ENCODE results near the gene UNK. TPM values are rescaled to one million over a fixed set of nuclear protein-coding genes. Genes with fewer than 3 reads are reported as not detected.

The UNK gene
- 34.5 and 40.0 TPM in 2 replicates for polyA plus RNA-seq (2011; rRNA removed)
- 23.9 and 28.2 TPM in 2 replicates for polyA plus RNA-seq (2012; cell fraction: cytosol; rRNA removed)
- 42.4 and 50.7 TPM in 2 replicates for polyA plus RNA-seq (2012; cell fraction: nucleus; rRNA removed)
- polyA plus RNA-seq (2017; fragmentation: RNase III; extraction: RNeasy Plus Mini Kit Qiagen cat#74134 plus additional on column Dnase treatment): 27.0 to 31.5 TPM (median 29.1 TPM) in 3 replicates
- polyA minus RNA-seq (2011; rRNA and poly(A)+ RNA removed): 27.2 and 33.9 TPM in 2 replicates

DNA sequence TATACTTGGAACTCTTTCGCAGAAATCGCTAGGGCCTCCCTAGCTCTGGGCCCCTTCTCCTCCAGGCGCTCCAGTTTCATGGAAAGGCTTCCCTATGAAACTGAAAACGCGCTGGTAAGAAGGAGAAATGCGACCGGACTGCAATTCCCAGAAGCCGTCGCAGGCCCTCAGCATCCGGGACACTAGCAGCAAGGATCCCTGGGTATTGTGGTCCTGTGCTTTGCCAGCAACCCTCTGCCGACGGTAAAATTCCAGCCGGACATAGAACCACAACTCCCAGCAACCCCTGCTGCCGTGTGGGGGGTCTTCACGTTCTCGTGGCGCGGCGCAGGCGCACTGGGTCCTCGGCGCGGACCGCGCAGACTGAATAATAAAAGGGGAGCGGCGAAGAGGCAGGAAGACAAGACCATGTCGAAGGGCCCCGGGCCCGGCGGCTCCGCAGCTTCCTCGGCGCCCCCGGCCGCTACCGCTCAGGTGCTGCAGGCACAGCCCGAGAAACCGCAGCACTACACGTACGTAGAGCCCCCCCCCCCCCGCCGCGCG is at the start of gene UNK:
Gene UNK, plus strand, starts transcription at position 334 of the 543 bp plus-strand sequence. Its CDS starts 75 bp downstream, at position 409.
- POLR2A ChIA-PET: interaction anchor here (1.0 to 3.7 kb wide), 6 partner anchors 9 to 111 kb away, joined by 3 to 17 read pairs (median 4); partner anchors contain the start of gene WBP2
- peak within 1 kb of the TSS; percentile 60 for H3K4me3 ChIP-seq
- peak; percentile 58; the same call in 1 of the 2 replicates for TF ChIP-seq TFCP2L1 (CRISPR knock-in tag; IDR thresholded peaks at IDR 0.05)
- TF ChIP-seq, protein P1, sequence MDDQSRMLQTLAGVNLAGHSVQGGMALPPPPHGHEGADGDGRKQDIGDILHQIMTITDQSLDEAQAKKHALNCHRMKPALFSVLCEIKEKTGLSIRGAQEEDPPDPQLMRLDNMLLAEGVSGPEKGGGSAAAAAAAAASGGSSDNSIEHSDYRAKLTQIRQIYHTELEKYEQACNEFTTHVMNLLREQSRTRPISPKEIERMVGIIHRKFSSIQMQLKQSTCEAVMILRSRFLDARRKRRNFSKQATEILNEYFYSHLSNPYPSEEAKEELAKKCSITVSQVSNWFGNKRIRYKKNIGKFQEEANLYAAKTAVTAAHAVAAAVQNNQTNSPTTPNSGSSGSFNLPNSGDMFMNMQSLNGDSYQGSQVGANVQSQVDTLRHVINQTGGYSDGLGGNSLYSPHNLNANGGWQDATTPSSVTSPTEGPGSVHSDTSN (IDR thresholded peaks at IDR 0.05): 0 out of 2 replicates have a peak, but pooled peaks have one; percentile 14
- TF ChIP-seq HOXB13 (CRISPR knock-in tag; IDR thresholded peaks at IDR 0.05; ENCODE audit: low read depth): no peak
- no peak for TF ChIP-seq HOXA7 (CRISPR knock-in tag; IDR thresholded peaks at IDR 0.05)
- no peak for TF ChIP-seq GATA3 (IDR thresholded peaks at IDR 0.05; ENCODE audit: borderline replicate concordance)
- peak; percentile 16; the same call in 1 of the 2 replicates for TF ChIP-seq HOXB5 (CRISPR knock-in tag; IDR thresholded peaks at IDR 0.05)
- TF ChIP-seq HEYL (CRISPR knock-in tag; IDR thresholded peaks at IDR 0.05): no peak
- 0 out of 2 replicates have a peak, but pooled peaks have one; percentile 30 for TF ChIP-seq FOXS1 (CRISPR knock-in tag; IDR thresholded peaks at IDR 0.05)
- peak in 1 of 2 experiments; percentile 54; a peak in 3 of 5 replicates for TF ChIP-seq JUN (IDR thresholded peaks at IDR 0.05)
- peak; percentile 44; the same call in 1 of the 2 replicates for TF ChIP-seq BHLHE40 (IDR thresholded peaks at IDR 0.05; ENCODE audit: low read depth, low read length)
- TF ChIP-seq CHD2 (IDR thresholded peaks at IDR 0.05; ENCODE audit: low read length, partially characterized antibody): peak; percentile 43
- no peaks in the 10 kb centered on the region for H3K9me3 ChIP-seq
- WGBS (ENCODE audit: missing lambda C conversion rate): under 1% methylated on average over 40 of the region's 45 CpGs
- FAIRE-seq (no peak), ATAC-seq (peak; percentile 86 to 89), DNase-seq (ENCODE audit: low read depth in 1 of 2, low spot score in 1 of 2) (peak; percentile 100)
- H3K4me2 ChIP-seq: peak within 1 kb of the TSS; percentile 82
- peak within 1 kb of the TSS; percentile 96 to 97 for H3K27ac ChIP-seq
- CTCF ChIA-PET: interaction anchor here (0.6 to 5.8 kb wide), 20 partner anchors 8 to 175 kb away, joined by 3 to 72 read pairs (median 8); partner anchors contain the start of genes GALK1, TRIM47, TRIM65 and UNC13D
- H3K4me1 ChIP-seq: peaks cover 39% of the 10 kb centered on the region

DNA sequence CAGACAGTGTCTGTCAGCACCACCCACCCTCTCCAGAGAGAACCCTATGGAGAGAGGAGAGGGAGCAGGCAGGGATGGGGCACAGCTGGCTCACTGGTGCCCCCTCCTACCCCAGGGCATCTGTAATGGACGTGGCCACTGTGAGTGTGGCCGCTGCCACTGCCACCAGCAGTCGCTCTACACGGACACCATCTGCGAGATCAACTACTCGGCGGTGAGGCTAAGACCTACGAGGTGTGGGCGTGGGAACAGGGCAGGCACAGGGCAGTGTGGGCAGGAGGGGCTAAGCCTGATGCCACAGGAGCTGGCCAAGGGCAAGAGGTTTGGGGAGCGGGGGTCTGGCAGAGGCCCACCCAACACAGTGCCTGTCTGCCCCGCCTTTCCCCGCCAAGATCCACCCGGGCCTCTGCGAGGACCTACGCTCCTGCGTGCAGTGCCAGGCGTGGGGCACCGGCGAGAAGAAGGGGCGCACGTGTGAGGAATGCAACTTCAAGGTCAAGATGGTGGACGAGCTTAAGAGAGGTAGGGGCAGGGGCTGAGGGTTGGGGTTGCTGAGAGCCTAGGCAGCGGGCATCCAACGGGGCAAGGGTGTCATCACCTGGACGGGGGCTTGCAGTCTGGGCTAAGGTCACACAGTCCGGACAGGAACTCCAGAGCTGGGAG is 48.3 kb upstream of the UNK start:
- 90% methylated on average over 26 of the region's 26 CpGs for WGBS (ENCODE audit: missing lambda C conversion rate)
- no peak for TF ChIP-seq NPAS2 (CRISPR knock-in tag; IDR thresholded peaks at IDR 0.05; ENCODE audit: borderline replicate concordance)
- TF ChIP-seq, protein P1 (IDR thresholded peaks at IDR 0.05): no peak
- TF ChIP-seq, protein P2, sequence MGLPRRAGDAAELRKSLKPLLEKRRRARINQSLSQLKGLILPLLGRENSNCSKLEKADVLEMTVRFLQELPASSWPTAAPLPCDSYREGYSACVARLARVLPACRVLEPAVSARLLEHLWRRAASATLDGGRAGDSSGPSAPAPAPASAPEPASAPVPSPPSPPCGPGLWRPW (IDR thresholded peaks at IDR 0.05): no peak
- TF ChIP-seq FOXS1 (CRISPR knock-in tag; IDR thresholded peaks at IDR 0.05): no peak
- no peak for TF ChIP-seq SREBF2 (IDR thresholded peaks at IDR 0.05)
- TF ChIP-seq RARB (CRISPR knock-in tag; IDR thresholded peaks at IDR 0.05): no peak
- TF ChIP-seq RCOR1 (IDR thresholded peaks at IDR 0.05; ENCODE audit: low read depth, low read length): no peak
- TF ChIP-seq ATOH8 (CRISPR knock-in tag; IDR thresholded peaks at IDR 0.05; ENCODE audit: low read depth): no peak
- TF ChIP-seq, protein P3, sequence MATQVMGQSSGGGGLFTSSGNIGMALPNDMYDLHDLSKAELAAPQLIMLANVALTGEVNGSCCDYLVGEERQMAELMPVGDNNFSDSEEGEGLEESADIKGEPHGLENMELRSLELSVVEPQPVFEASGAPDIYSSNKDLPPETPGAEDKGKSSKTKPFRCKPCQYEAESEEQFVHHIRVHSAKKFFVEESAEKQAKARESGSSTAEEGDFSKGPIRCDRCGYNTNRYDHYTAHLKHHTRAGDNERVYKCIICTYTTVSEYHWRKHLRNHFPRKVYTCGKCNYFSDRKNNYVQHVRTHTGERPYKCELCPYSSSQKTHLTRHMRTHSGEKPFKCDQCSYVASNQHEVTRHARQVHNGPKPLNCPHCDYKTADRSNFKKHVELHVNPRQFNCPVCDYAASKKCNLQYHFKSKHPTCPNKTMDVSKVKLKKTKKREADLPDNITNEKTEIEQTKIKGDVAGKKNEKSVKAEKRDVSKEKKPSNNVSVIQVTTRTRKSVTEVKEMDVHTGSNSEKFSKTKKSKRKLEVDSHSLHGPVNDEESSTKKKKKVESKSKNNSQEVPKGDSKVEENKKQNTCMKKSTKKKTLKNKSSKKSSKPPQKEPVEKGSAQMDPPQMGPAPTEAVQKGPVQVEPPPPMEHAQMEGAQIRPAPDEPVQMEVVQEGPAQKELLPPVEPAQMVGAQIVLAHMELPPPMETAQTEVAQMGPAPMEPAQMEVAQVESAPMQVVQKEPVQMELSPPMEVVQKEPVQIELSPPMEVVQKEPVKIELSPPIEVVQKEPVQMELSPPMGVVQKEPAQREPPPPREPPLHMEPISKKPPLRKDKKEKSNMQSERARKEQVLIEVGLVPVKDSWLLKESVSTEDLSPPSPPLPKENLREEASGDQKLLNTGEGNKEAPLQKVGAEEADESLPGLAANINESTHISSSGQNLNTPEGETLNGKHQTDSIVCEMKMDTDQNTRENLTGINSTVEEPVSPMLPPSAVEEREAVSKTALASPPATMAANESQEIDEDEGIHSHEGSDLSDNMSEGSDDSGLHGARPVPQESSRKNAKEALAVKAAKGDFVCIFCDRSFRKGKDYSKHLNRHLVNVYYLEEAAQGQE (IDR thresholded peaks at IDR 0.05): no peak
- no peak for TF ChIP-seq HMGXB4 (CRISPR knock-in tag; IDR thresholded peaks at IDR 0.05; ENCODE audit: borderline replicate concordance)
- TF ChIP-seq, protein P4, sequence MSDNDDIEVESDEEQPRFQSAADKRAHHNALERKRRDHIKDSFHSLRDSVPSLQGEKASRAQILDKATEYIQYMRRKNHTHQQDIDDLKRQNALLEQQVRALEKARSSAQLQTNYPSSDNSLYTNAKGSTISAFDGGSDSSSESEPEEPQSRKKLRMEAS (IDR thresholded peaks at IDR 0.05): no peak
- TF ChIP-seq GATA3 (IDR thresholded peaks at IDR 0.05; ENCODE audit: borderline replicate concordance): no peak
- TF ChIP-seq TP53 (CRISPR knock-in tag; IDR thresholded peaks at IDR 0.05): no peak
- TF ChIP-seq JUNB (IDR thresholded peaks at IDR 0.05): no peak
- no peak for TF ChIP-seq KDM1A (IDR thresholded peaks at IDR 0.05; ENCODE audit: low read depth)

More for the DNA sequence above, 48.3 kb upstream of the UNK start:
- no peak for FAIRE-seq
- ATAC-seq: no peak
- no peak overlapping the region for H3K27ac ChIP-seq
- H3K4me1 ChIP-seq: peaks cover 11% of the 10 kb centered on the region; the same call in 2 of the 3 replicates
- ChIA-PET POLR2A (interaction anchor here (0.5 kb wide), 1 partner anchor 78 kb away, joined by 6 read pairs; no protein-coding TSS in a partner anchor), CTCF (interaction anchor here (0.7 to 43.5 kb wide), 3 partner anchors 11 to 92 kb away, joined by 3 to 1931 read pairs (median 273); partner anchors contain the start of genes GALK1, RECQL5, SAP30BP and SMIM5)
- no peak for DNase-seq (ENCODE audit: low read depth in 1 of 2, low spot score in 1 of 2)
- H3K4me2 ChIP-seq: no peak overlapping the region
- H3K4me3 ChIP-seq: no peak overlapping the region
- H3K9me3 ChIP-seq: no peaks in the 10 kb centered on the region
